DND-41 (cell line): ENCODE results near the gene TGFBR2.
A peak's percentile ranks its signal among the peaks of the same experiment; 100 is the strongest.

Experiments
- ATAC-seq: fragments of 200-7000 bp; cut with Tn5 transposase; 3 replicates; pipeline ENCODE4 v1.9.1; 2021; ENCODE audit warnings: low read depth; ENCODE audit not compliant: insufficient read depth
- DNase-seq: peaks from one replicate; pipeline ENCODE4 v3.0.0-alpha.2; 2020
- H2AFZ ChIP-seq: 2 replicates; pipeline ENCODE4 v1.6.0; 2012; ENCODE audit warnings: low read depth, low read length
- H3K27ac ChIP-seq: 2 replicates; pipeline ENCODE4 v1.5.1; 2012; ENCODE audit warnings: low read length, inconsistent platforms
- H3K27me3 ChIP-seq: fragments of 200-600 bp; sonication (generic); 2 replicates; pipeline ENCODE4 v1.6.0; 2012; ENCODE audit warnings: low read length, mild to moderate bottlenecking, inconsistent platforms; ENCODE audit not compliant: insufficient read depth, poor library complexity
- H3K36me3 ChIP-seq: 2 replicates; pipeline ENCODE4 v1.5.1; 2012; ENCODE audit warnings: low read length, inconsistent platforms; ENCODE audit not compliant: insufficient read depth
- H3K4me1 ChIP-seq: 2 replicates; pipeline ENCODE4 v1.5.1; 2012; ENCODE audit warnings: mild to moderate bottlenecking, low read length; ENCODE audit not compliant: insufficient read depth
- H3K4me2 ChIP-seq: 2 replicates; pipeline ENCODE4 v1.6.0; 2012; ENCODE audit warnings: mild to moderate bottlenecking, moderate library complexity, low read length, inconsistent platforms; ENCODE audit not compliant: insufficient read depth
- H3K4me3 ChIP-seq, 2 experiments: fragments of 200-600 bp in 1 of 2; shearing (Covaris generic) in 1 of 2; 2 replicates each; pipeline ENCODE4 v1.5.1; 2012 to 2016; ENCODE audit warnings: inconsistent platforms in 2 of 2, low read length in 2 of 2, mild to moderate bottlenecking in 2 of 2, low read depth in 1 of 2, moderate library complexity in 1 of 2
- H3K79me2 ChIP-seq: 2 replicates; pipeline ENCODE4 v1.6.0; 2012; ENCODE audit warnings: low read length, inconsistent platforms; ENCODE audit not compliant: insufficient read depth
- H3K9ac ChIP-seq: 2 replicates; pipeline ENCODE4 v1.6.0; 2012; ENCODE audit warnings: low read depth, mild to moderate bottlenecking, inconsistent platforms, low read length, moderate library complexity
- H3K9me3 ChIP-seq: 2 replicates; pipeline ENCODE4 v1.5.1; 2012; ENCODE audit warnings: low read length, moderate library complexity, mild to moderate bottlenecking, inconsistent platforms; ENCODE audit not compliant: insufficient read depth, severe bottlenecking
- H4K20me1 ChIP-seq: 2 replicates; pipeline ENCODE4 v1.6.0; 2012; ENCODE audit warnings: low read length; ENCODE audit not compliant: insufficient read depth
- EZH2 ChIP-seq: IDR thresholded peaks from 3 replicates; pipeline ENCODE4 v1.6.1; 2012; ENCODE audit warnings: borderline replicate concordance, low read depth, mild to moderate bottlenecking, moderate library complexity, low read length, inconsistent platforms; ENCODE audit not compliant: severe bottlenecking
- TF ChIP-seq, protein P1 (sequence below): IDR thresholded peaks from 2 replicates; pipeline ENCODE4 v1.5.1; 2012; ENCODE audit warnings: borderline replicate concordance, low read length, moderate library complexity, mild to moderate bottlenecking; ENCODE audit not compliant: poor library complexity, severe bottlenecking; ENCODE audit errors: extremely low read depth

Gene TGFBR2

DNA sequence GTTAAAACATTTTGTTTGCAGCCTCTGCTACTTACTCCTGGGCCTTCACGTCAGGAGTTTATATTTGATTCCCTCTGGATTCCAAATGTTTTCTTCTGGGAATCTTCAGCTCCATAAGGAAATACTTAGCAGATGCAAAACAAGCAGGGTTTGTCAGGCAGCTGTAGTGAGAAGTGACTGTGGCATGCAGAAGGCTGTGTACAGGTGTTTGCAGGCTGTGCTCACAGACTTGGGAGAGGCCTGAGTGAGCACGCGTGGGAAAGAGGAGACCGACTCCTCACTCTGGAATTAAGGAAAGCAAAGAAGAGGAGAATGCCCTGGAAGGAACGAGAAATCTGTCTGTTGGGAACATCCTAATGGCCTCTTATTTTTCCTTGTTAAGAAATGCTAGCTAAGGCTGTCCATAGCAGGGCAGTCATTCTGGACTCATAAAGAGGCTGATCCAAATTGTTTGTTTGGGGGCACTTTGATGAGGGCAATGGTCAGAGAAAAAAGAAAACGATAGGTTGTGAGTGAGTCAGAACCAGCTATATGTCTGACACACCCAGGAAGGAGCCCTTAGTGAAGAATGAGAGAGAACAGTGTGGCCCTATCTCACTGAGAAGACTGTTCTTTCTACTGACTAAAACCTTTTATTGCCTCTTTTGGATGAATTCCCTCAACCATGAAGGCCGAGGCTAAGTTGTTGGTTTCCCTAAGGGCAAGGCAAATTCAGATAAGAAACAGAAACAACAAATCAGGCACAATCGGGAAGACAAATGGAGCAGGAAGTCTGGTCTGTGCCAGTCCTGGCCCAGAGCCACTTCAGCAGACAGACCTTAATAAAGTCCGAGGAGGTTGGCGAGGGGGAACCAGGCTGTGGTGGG lies 82.6 kb downstream of the TGFBR2 start:
- no peak overlapping the region for H3K4me3 ChIP-seq
- H3K79me2 ChIP-seq, result peaks cover 1% of the 10 kb centered on the region; the same call in 1 of the 2 replicates
- no peaks in the 10 kb centered on the region for H3K27me3 ChIP-seq
- H3K9me3 ChIP-seq, result no peaks in the 10 kb centered on the region
- no peaks in the 10 kb centered on the region for H4K20me1 ChIP-seq
- ATAC-seq (no peak), DNase-seq (no peak)
- TF ChIP-seq, protein P1, sequence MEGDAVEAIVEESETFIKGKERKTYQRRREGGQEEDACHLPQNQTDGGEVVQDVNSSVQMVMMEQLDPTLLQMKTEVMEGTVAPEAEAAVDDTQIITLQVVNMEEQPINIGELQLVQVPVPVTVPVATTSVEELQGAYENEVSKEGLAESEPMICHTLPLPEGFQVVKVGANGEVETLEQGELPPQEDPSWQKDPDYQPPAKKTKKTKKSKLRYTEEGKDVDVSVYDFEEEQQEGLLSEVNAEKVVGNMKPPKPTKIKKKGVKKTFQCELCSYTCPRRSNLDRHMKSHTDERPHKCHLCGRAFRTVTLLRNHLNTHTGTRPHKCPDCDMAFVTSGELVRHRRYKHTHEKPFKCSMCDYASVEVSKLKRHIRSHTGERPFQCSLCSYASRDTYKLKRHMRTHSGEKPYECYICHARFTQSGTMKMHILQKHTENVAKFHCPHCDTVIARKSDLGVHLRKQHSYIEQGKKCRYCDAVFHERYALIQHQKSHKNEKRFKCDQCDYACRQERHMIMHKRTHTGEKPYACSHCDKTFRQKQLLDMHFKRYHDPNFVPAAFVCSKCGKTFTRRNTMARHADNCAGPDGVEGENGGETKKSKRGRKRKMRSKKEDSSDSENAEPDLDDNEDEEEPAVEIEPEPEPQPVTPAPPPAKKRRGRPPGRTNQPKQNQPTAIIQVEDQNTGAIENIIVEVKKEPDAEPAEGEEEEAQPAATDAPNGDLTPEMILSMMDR, result no peak
- no peak for TF ChIP-seq EZH2
- no peak overlapping the region for H3K9ac ChIP-seq
- no peak overlapping the region for H2AFZ ChIP-seq
- H3K27ac ChIP-seq, result no peak overlapping the region
- no peaks in the 10 kb centered on the region for H3K4me1 ChIP-seq
- H3K4me2 ChIP-seq, result no peak overlapping the region
- H3K36me3 ChIP-seq, result peaks cover 85% of the 10 kb centered on the region

DNA sequence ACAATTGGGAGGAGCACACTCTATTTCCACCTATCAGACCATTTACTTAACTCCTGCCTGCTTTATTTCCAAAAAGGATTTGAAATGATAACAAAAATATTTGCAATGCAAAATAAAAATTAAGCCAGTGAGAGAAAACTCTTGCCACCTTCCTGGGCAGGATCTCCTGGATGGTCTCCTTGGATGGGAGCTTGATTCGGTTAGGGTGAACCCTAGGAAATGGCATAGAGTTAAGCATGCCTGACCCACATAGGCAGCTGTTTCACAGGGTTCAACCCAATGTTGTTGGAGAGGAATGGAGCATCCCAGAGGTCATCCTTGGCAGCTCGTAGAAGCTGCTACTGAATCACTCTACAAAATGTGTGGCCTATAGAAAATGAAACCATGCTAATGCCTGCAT lies 83.8 kb downstream of the TGFBR2 start:
- Histone ChIP-seq H3K27me3 (no peaks in the 10 kb centered on the region), H3K27ac (no peak overlapping the region), H3K9me3 (no peaks in the 10 kb centered on the region), H3K4me1 (no peaks in the 10 kb centered on the region), H3K4me3 (no peak overlapping the region), H4K20me1 (no peaks in the 10 kb centered on the region), H3K36me3 (peaks cover 89% of the 10 kb centered on the region), H3K9ac (no peak overlapping the region), H3K79me2 (no peaks in the 10 kb centered on the region; the same call in 1 of the 2 replicates), H3K4me2 (no peak overlapping the region), H2AFZ (no peak overlapping the region)
- TF ChIP-seq, protein P1, result no peak
- ATAC-seq (no peak), DNase-seq (no peak)

DNA sequence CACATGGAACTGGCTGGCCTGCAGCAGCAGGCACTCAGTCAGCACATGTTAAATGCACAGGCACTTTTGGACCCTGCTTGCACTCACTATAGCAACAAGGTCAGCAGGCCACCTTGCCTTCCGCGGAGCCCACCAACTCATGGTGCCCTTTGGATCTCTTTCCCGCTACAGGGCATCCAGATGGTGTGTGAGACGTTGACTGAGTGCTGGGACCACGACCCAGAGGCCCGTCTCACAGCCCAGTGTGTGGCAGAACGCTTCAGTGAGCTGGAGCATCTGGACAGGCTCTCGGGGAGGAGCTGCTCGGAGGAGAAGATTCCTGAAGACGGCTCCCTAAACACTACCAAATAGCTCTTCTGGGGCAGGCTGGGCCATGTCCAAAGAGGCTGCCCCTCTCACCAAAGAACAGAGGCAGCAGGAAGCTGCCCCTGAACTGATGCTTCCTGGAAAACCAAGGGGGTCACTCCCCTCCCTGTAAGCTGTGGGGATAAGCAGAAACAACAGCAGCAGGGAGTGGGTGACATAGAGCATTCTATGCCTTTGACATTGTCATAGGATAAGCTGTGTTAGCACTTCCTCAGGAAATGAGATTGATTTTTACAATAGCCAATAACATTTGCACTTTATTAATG lies 85.0 kb downstream of the TGFBR2 start:
- no peak overlapping the region for H3K27ac ChIP-seq
- no peak overlapping the region for H3K9ac ChIP-seq

DNA sequence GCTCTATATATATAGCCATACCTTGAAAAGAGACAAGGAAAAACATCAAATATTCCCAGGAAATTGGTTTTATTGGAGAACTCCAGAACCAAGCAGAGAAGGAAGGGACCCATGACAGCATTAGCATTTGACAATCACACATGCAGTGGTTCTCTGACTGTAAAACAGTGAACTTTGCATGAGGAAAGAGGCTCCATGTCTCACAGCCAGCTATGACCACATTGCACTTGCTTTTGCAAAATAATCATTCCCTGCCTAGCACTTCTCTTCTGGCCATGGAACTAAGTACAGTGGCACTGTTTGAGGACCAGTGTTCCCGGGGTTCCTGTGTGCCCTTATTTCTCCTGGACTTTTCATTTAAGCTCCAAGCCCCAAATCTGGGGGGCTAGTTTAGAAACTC lies 85.5 kb downstream of the TGFBR2 start:
- Histone ChIP-seq H3K9me3 (no peaks in the 10 kb centered on the region), H3K36me3 (peaks cover 87% of the 10 kb centered on the region), H3K27ac (0 out of 2 replicates have a peak overlapping the region, but pooled peaks have one; percentile 23), H3K9ac (no peak overlapping the region), H3K4me1 (no peaks in the 10 kb centered on the region), H4K20me1 (no peaks in the 10 kb centered on the region), H3K4me2 (no peak overlapping the region), H2AFZ (no peak overlapping the region), H3K4me3 (no peak overlapping the region), H3K79me2 (no peaks in the 10 kb centered on the region), H3K27me3 (no peaks in the 10 kb centered on the region)
- TF ChIP-seq, protein P1, result no peak
- no peak for TF ChIP-seq EZH2
- DNase-seq, result no peak
- no peak for ATAC-seq

More for the DNA sequence above, 85.0 kb downstream of the TGFBR2 start:
- H3K79me2 ChIP-seq, result no peaks in the 10 kb centered on the region
- no peaks in the 10 kb centered on the region for H4K20me1 ChIP-seq
- H3K36me3 ChIP-seq, result peaks cover 87% of the 10 kb centered on the region
- H3K4me3 ChIP-seq, result no peak overlapping the region
- DNase-seq, result no peak
- H2AFZ ChIP-seq, result no peak overlapping the region
- H3K4me1 ChIP-seq, result no peaks in the 10 kb centered on the region
- H3K27me3 ChIP-seq, result no peaks in the 10 kb centered on the region
- no peak for ATAC-seq
- H3K4me2 ChIP-seq, result no peak overlapping the region
- no peaks in the 10 kb centered on the region for H3K9me3 ChIP-seq
- TF ChIP-seq EZH2, result no peak
